OCI-LY3 (cell line): ENCODE data around the gene DNAH17.
"Not testable (repeated sequence)": the region's sequence is repeated elsewhere in the genome, so short reads cannot be mapped to it uniquely, and the experiment has no call there.

Experiments
- H2AFZ ChIP-seq: fragments of 200-600, 300-600 bp; shearing (Covaris generic); 2 replicates; pipeline ENCODE4 v1.6.0; 2014; ENCODE audit warnings: antibody characterized with exemption, low read depth, low read length
- H3K27ac ChIP-seq: fragments of 200-600, 300-600 bp; sonication (generic); 2 replicates; pipeline ENCODE4 v1.5.1; 2014; ENCODE audit warnings: mild to moderate bottlenecking, low read length, moderate library complexity, mixed read lengths
- H3K27me3 ChIP-seq: fragments of 200-600, 300-600 bp; sonication (generic); 2 replicates; pipeline ENCODE4 v1.6.1; 2014; ENCODE audit warnings: low read depth, low read length, mixed read lengths
- H3K36me3 ChIP-seq: fragments of 200-600, 300-600 bp; sonication (generic); replicated peaks from 2 replicates; pipeline ENCODE3; 2014; ENCODE audit warnings: low read depth, low read length, mixed read lengths
- H3K4me1 ChIP-seq: fragments of 300-600, 200-600 bp; sonication (generic); 2 replicates; pipeline ENCODE4 v1.6.1; 2014; ENCODE audit warnings: low read length, mixed read lengths
- H3K4me2 ChIP-seq: fragments of 200-600, 300-600 bp; sonication (generic); 2 replicates; pipeline ENCODE4 v1.6.1; 2014; ENCODE audit warnings: low read length, mixed read lengths
- H3K4me3 ChIP-seq: fragments of 300-600, 200-600 bp; sonication (generic); 2 replicates; pipeline ENCODE4 v1.5.1; 2014; ENCODE audit warnings: antibody characterized with exemption, mild to moderate bottlenecking, low read length, moderate library complexity
- H3K79me2 ChIP-seq: fragments of 300-600, 200-600 bp; shearing (Covaris generic); 2 replicates; pipeline ENCODE4 v1.6.1; 2014; ENCODE audit warnings: mild to moderate bottlenecking, low read length, mixed read lengths
- H3K9ac ChIP-seq: fragments of 300-600, 200-600 bp; shearing (Covaris generic); 2 replicates; pipeline ENCODE4 v1.6.0; 2014; ENCODE audit warnings: mild to moderate bottlenecking, low read length, moderate library complexity
- H3K9me3 ChIP-seq: fragments of 200-600, 300-600 bp; shearing (Covaris generic); 2 replicates; pipeline ENCODE4 v1.6.1; 2014; ENCODE audit warnings: low read length, mixed read lengths; ENCODE audit not compliant: insufficient read depth
- H4K20me1 ChIP-seq: fragments of 200-600, 300-600 bp; sonication (generic); 2 replicates; pipeline ENCODE4 v1.6.1; 2016; ENCODE audit warnings: low read length, mixed read lengths; ENCODE audit not compliant: insufficient read depth
- EZH2phosphoT487 ChIP-seq: fragments of 200-600 bp; shearing (Covaris generic); IDR thresholded peaks from 2 replicates; pipeline ENCODE4 v1.6.1; 2018; ENCODE audit warnings: antibody characterized with exemption, mixed run types, low read depth
- TF ChIP-seq, protein P1 (sequence below): fragments of 200-600, 300-600 bp; sonication (generic); IDR thresholded peaks from 2 replicates; pipeline ENCODE4 v1.5.1; 2014; ENCODE audit warnings: antibody characterized with exemption, low read length, low read depth

The DNAH17 gene

DNA sequence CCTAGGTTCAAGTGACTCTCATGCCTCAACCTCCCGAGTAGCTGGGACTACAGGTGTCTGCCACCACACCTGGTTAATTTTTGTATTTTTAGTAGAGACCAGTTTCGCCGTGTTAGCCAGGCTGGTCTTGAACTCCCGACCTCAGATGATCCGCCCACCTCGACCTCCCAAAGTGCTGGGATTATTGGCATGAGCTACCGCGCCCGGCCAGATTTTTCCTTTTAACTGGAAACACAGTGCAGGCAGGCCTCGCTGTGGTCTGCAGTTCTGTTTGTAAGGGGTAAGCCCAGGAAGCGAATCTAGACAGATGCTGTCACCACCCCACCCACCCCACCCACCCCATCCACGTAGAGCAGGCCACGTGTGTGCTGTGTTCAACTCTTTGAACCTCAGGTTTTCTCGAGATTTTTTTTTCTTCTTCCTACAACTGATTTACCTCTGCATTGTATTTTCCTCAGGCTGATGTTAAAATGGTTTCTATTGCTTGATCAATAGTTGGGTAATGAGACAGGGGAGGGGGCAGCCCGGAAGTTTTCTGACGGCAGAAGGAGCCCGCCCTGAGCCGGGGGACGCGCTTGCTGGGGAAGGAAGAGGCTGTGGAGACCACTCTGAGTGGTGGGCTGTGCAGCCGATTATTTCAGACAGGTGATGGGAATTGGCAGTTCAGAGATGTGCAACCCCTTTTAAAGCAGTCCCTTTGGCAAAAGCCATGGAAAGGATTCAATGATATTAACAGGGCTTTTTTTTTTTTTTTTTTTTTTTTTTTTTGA, 72.9 kb downstream of the DNAH17 start:
- Histone ChIP-seq H2AFZ (no peak overlapping the region), H3K79me2 (no peaks in the 10 kb centered on the region), H3K36me3 (no peaks in the 10 kb centered on the region), H4K20me1 (no peaks in the 10 kb centered on the region), H3K27me3 (0 out of 2 replicates have a peak, but pooled peaks cover 8% of the 10 kb centered on the region), H3K27ac (no peak overlapping the region), H3K9ac (no peak overlapping the region), H3K4me1 (no peaks in the 10 kb centered on the region), H3K4me3 (no peak overlapping the region), H3K9me3 (no peaks in the 10 kb centered on the region), H3K4me2 (no peak overlapping the region)
- TF ChIP-seq, protein P1, sequence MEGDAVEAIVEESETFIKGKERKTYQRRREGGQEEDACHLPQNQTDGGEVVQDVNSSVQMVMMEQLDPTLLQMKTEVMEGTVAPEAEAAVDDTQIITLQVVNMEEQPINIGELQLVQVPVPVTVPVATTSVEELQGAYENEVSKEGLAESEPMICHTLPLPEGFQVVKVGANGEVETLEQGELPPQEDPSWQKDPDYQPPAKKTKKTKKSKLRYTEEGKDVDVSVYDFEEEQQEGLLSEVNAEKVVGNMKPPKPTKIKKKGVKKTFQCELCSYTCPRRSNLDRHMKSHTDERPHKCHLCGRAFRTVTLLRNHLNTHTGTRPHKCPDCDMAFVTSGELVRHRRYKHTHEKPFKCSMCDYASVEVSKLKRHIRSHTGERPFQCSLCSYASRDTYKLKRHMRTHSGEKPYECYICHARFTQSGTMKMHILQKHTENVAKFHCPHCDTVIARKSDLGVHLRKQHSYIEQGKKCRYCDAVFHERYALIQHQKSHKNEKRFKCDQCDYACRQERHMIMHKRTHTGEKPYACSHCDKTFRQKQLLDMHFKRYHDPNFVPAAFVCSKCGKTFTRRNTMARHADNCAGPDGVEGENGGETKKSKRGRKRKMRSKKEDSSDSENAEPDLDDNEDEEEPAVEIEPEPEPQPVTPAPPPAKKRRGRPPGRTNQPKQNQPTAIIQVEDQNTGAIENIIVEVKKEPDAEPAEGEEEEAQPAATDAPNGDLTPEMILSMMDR: no peak
- no peak for TF ChIP-seq EZH2phosphoT487

DNA sequence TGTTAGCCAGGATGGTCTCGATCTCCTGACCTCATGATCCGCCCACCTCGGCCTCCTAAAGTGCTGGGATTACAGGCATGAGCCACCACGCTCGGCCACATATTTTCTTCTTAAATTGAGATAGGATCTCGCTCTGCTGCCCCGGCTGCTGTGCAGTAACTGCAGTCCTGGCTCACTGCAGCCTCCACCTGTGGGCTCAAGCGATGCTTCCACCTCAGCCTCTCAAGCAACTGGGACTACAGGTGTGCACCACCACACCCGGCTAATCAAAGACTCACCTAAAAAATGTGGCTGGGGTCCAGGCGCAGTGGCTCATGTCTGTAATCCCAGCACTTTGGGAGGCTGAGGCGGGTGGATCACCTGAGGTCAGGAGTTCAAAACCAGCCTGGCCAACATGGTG, 73.8 kb downstream of the DNAH17 start:
- not testable (repeated sequence) for H3K9me3 ChIP-seq, H2AFZ ChIP-seq, H3K36me3 ChIP-seq, H3K4me1 ChIP-seq, H3K9ac ChIP-seq, H3K27ac ChIP-seq, H3K27me3 ChIP-seq, H3K4me2 ChIP-seq, H3K79me2 ChIP-seq, H3K4me3 ChIP-seq, H4K20me1 ChIP-seq

DNA sequence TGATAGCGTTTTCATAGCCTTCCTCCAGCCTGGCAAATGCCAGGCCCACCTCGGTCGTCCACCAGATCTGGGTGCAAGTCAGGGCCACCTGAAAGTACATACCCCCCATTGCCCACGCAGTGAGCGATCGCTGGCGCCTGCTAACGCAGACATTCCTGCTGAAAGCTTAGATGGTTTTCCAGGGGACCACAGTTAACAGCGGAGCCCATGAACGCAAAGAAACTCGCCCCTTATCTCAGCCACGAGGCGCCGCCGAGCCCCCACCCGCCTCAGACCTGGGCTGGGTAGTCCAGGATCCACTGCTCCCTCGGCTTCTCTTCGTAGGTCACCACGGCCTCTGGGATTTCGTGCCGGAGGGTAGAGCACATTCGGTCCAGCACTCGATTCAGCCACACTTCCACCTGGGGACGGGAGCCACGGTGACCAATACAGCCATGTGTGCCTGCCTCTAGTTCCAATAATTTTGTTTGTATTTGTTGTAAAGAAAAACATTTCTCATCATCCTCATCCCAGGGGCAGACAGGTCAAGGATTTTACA, 74.5 kb downstream of the DNAH17 start:
- Histone ChIP-seq H3K9me3 (no peaks in the 10 kb centered on the region), H3K79me2 (no peaks in the 10 kb centered on the region), H3K9ac (no peak overlapping the region), H3K27ac (no peak overlapping the region), H2AFZ (no peak overlapping the region), H4K20me1 (no peaks in the 10 kb centered on the region), H3K4me3 (no peak overlapping the region), H3K4me1 (peaks cover 5% of the 10 kb centered on the region; the same call in 1 of the 2 replicates), H3K36me3 (no peaks in the 10 kb centered on the region), H3K4me2 (no peak overlapping the region), H3K27me3 (0 out of 2 replicates have a peak, but pooled peaks cover 1% of the 10 kb centered on the region)
- TF ChIP-seq, protein P1: no peak
- no peak for TF ChIP-seq EZH2phosphoT487

DNA sequence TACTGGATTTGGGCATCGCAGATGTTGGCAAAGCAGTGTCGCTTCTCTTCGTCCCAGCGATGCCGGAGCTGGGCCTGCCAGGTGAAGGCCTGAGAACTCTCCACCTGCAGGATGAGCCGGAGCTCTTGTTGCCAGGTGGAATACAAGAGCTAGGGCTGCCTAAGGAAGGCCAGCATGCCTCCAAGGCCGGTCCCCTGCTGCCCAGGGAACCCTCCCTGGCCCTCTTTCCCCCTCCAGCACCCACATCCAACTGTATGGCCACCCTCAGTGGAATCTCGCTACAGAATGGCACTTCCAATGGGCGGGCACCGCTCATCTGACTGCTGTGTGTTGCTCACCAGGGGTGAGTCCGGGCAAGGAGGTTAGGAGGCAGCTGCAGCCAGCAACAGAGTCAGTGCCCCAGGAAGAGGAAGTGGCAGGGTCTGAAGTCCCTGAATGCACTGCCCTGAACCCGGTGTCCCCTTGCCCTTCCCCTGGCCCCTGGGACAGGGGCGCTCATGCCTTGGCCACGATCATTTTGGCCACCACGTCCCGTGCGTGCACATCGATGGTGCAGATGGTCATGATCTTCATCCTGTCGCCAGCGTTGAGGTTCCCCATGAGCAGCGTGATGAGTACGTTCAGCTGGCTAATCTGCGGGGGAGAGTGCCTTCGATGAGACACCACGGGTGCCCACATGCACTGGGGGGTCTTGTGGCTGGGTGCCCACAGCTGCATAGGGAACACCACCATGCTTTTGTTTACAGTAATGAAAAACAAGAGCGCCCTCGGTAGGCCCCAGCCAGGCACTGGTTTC, 75.8 kb downstream of the DNAH17 start:
- Histone ChIP-seq H3K27ac (no peak overlapping the region), H2AFZ (no peak overlapping the region), H3K36me3 (no peaks in the 10 kb centered on the region), H3K9me3 (no peaks in the 10 kb centered on the region), H3K9ac (no peak overlapping the region), H3K4me1 (peaks cover 9% of the 10 kb centered on the region; the same call in 1 of the 2 replicates), H3K79me2 (no peaks in the 10 kb centered on the region), H3K27me3 (no peaks in the 10 kb centered on the region), H3K4me3 (no peak overlapping the region), H4K20me1 (no peaks in the 10 kb centered on the region), H3K4me2 (no peak overlapping the region)
- TF ChIP-seq, protein P1: no peak
- no peak for TF ChIP-seq EZH2phosphoT487
